Peyer's patch (tissue), 4 donors: ENCODE data around the gene RFXANK.

Experiments used
- POLR2A ChIP-seq, 2 donors: fragments of 450-650 bp; IDR thresholded peaks; one replicate each; pipeline ENCODE4 v1.5.1; 2017; ENCODE audit warnings: antibody characterized with exemption in 2 of 2, mild to moderate bottlenecking in 2 of 2, moderate library complexity in 2 of 2
- TF ChIP-seq, protein P1 (sequence below), 6 experiments: fragments of 450-650 bp in 4 of 6; fragments of 200-600 bp in 2 of 6; sonication (generic) in 1 of 6; IDR thresholded peaks; one replicate each; pipeline ENCODE4 v1.5.1; 2017 to 2019; ENCODE audit warnings: antibody characterized with exemption in 6 of 6, mild to moderate bottlenecking in 3 of 6, moderate library complexity in 1 of 6

DNA sequence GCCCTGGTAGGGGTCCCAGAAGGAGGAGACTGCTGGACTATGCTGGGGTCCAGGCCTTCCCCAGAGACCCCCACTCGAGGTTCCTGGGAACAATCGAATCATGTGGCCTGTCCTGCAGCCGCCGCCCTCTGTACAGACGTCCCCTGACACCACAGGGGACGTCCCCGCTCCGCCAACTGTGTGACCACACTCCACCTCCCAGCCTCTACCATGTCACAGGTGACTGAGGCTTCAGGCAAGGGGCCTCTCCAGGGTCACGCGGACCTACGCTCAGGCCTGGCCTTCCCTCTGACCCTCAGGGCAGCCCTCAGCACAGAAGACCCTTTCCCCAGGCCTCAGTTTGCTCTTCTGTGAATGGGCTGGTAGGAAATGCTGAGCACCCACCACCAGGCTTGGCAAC lies 40.6 kb upstream of the RFXANK start:
- no peak for TF ChIP-seq POLR2A (IDR thresholded peaks at IDR 0.05)
- TF ChIP-seq, protein P1, sequence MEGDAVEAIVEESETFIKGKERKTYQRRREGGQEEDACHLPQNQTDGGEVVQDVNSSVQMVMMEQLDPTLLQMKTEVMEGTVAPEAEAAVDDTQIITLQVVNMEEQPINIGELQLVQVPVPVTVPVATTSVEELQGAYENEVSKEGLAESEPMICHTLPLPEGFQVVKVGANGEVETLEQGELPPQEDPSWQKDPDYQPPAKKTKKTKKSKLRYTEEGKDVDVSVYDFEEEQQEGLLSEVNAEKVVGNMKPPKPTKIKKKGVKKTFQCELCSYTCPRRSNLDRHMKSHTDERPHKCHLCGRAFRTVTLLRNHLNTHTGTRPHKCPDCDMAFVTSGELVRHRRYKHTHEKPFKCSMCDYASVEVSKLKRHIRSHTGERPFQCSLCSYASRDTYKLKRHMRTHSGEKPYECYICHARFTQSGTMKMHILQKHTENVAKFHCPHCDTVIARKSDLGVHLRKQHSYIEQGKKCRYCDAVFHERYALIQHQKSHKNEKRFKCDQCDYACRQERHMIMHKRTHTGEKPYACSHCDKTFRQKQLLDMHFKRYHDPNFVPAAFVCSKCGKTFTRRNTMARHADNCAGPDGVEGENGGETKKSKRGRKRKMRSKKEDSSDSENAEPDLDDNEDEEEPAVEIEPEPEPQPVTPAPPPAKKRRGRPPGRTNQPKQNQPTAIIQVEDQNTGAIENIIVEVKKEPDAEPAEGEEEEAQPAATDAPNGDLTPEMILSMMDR (IDR thresholded peaks at IDR 0.05), result no peak
